HG03457 (cell line): Measurements from ENCODE around the gene CCDC7.
"Not testable (repeated sequence)": the region's sequence is repeated elsewhere in the genome, so short reads cannot be mapped to it uniquely, and the experiment has no call there.

Experiments
- ATAC-seq: cut with Tn5 transposase; IDR thresholded peaks from one replicate; pipeline ENCODE4 v1.9.1; 2021; ENCODE audit warnings: moderate number of reproducible peaks; ENCODE audit not compliant: unreplicated experiment

CCDC7 gene

GRCh38 chr10:32865170-32865569, 419.2 kb downstream of the CCDC7 start:
- no peak for ATAC-seq

- no peak for ATAC-seq
Measured at GRCh38 chr10:32877915-32878314, 432.0 kb downstream of the CCDC7 start.

GRCh38 chr10:32878646-32879045, 432.7 kb downstream of the CCDC7 start:
- ATAC-seq, result no peak

- no peak for ATAC-seq
Measured at GRCh38 chr10:32882076-32882475, 436.1 kb downstream of the CCDC7 start.

- ATAC-seq, result no peak
Measured at GRCh38 chr10:32887481-32887880, 441.5 kb downstream of the CCDC7 start.

GRCh38 chr10:32888161-32888927, 442.4 kb downstream of the CCDC7 start:
- no peak for ATAC-seq

- ATAC-seq, result no peak
Measured at GRCh38 chr10:32889631-32890212, 443.8 kb downstream of the CCDC7 start.

GRCh38 chr10:32890444-32890843, 444.5 kb downstream of the CCDC7 start:
- ATAC-seq, result no peak

GRCh38 chr10:32891261-32891660, 445.3 kb downstream of the CCDC7 start:
- no peak for ATAC-seq

- no peak for ATAC-seq
Measured at GRCh38 chr10:32893434-32893833, 447.5 kb downstream of the CCDC7 start.

GRCh38 chr10:32893916-32894664, 448.1 kb downstream of the CCDC7 start:
- no peak for ATAC-seq

GRCh38 chr10:32895200-32895968, 449.4 kb downstream of the CCDC7 start:
- ATAC-seq, result not testable (repeated sequence)

GRCh38 chr10:32901815-32902214, 455.9 kb downstream of the CCDC7 start:
- ATAC-seq, result no peak

GRCh38 chr10:32905466-32905865, 459.5 kb downstream of the CCDC7 start:
- no peak for ATAC-seq

GRCh38 chr10:32906595-32906994, 460.7 kb downstream of the CCDC7 start:
- ATAC-seq, result no peak

GRCh38 chr10:32909456-32909855, 463.5 kb downstream of the CCDC7 start:
- no peak for ATAC-seq

GRCh38 chr10:32909970-32910369, 464.0 kb downstream of the CCDC7 start:
- not testable (repeated sequence) for ATAC-seq

- no peak for ATAC-seq
Measured at GRCh38 chr10:32911285-32912016, 465.5 kb downstream of the CCDC7 start.

GRCh38 chr10:32917817-32918216, 471.9 kb downstream of the CCDC7 start:
- ATAC-seq, result not testable (repeated sequence)

GRCh38 chr10:32922170-32922569, 476.2 kb downstream of the CCDC7 start:
- no peak for ATAC-seq
